Tibial nerve (tissue), 3 donors: ENCODE results near the gene NACA2.

Experiments
- POLR2A ChIP-seq, 2 donors: fragments of 450-650 bp; IDR thresholded peaks; one replicate each; pipeline ENCODE4 v1.6.1; 2017; ENCODE audit warnings: antibody characterized with exemption in 2 of 2, mild to moderate bottlenecking in 2 of 2, moderate library complexity in 2 of 2
- TF ChIP-seq, protein P1 (sequence below), 5 experiments: fragments of 200-600 bp in 3 of 5; fragments of 450-650 bp in 2 of 5; sonication (generic) in 3 of 5; IDR thresholded peaks; one replicate each; pipeline ENCODE4 v1.5.1; 2016 to 2019; ENCODE audit warnings: antibody characterized with exemption in 5 of 5, mild to moderate bottlenecking in 3 of 5, moderate library complexity in 2 of 5

DNA sequence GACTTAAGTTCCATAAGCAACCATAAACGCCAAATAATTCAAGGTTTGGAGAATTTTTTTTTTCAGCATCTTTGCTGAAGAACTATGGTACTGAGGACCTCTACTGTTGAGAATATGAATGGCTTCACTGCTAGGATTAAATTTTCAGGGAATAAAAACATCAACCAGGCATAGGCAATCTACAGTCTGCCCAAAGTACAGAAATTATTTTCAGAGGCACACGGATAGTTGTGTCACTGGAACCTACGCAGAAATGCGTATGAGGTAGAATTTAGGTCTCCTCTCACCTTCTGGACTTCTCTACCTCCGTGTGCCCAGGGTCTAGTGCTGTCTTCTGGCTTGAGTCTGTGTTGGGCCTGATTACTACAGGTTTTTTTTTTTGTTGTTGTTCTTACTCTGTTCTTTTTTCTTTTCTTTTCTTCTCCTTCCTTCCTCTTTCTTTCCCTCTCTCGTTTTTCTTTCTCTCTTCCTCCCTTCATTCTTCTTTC is 39.7 kb downstream of the NACA2 start:
- TF ChIP-seq, protein P1, sequence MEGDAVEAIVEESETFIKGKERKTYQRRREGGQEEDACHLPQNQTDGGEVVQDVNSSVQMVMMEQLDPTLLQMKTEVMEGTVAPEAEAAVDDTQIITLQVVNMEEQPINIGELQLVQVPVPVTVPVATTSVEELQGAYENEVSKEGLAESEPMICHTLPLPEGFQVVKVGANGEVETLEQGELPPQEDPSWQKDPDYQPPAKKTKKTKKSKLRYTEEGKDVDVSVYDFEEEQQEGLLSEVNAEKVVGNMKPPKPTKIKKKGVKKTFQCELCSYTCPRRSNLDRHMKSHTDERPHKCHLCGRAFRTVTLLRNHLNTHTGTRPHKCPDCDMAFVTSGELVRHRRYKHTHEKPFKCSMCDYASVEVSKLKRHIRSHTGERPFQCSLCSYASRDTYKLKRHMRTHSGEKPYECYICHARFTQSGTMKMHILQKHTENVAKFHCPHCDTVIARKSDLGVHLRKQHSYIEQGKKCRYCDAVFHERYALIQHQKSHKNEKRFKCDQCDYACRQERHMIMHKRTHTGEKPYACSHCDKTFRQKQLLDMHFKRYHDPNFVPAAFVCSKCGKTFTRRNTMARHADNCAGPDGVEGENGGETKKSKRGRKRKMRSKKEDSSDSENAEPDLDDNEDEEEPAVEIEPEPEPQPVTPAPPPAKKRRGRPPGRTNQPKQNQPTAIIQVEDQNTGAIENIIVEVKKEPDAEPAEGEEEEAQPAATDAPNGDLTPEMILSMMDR (IDR thresholded peaks at IDR 0.05), result peak; percentile 46 to 57 (median 52)
- TF ChIP-seq POLR2A (IDR thresholded peaks at IDR 0.05), result no peak
